Loucy (cell line): ENCODE results near the gene ANGPTL5.

Source experiments
- H2AFZ ChIP-seq: fragments of 200-600 bp; sonication (generic); 2 replicates; pipeline ENCODE4 v1.6.0; 2016; ENCODE audit warnings: antibody characterized with exemption, mild to moderate bottlenecking, low read length, moderate library complexity
- H3F3A ChIP-seq: fragments of 200-600 bp; 2 replicates; pipeline ENCODE4 v1.6.0; 2016; ENCODE audit warnings: antibody characterized with exemption, low read depth, mild to moderate bottlenecking
- H3K27me3 ChIP-seq: fragments of 200-600 bp; sonication (generic); 2 replicates; pipeline ENCODE4 v1.6.1; 2014; ENCODE audit warnings: low read length, mild to moderate bottlenecking; ENCODE audit not compliant: insufficient read depth, poor library complexity, severe bottlenecking
- H3K36me3 ChIP-seq: fragments of 200-600 bp; sonication (generic); 2 replicates; pipeline ENCODE4 v1.6.1; 2016; ENCODE audit warnings: low read length; ENCODE audit not compliant: insufficient read depth
- H3K4me1 ChIP-seq: fragments of 200-600 bp; sonication (generic); 2 replicates; pipeline ENCODE4 v1.5.1; 2014; ENCODE audit warnings: low read length, mild to moderate bottlenecking; ENCODE audit not compliant: insufficient read depth, poor library complexity, severe bottlenecking
- H3K4me2 ChIP-seq: fragments of 200-600 bp; sonication (generic); 2 replicates; pipeline ENCODE4 v1.6.0; 2014; ENCODE audit warnings: antibody characterized with exemption, low read length, low read depth, mild to moderate bottlenecking; ENCODE audit not compliant: poor library complexity, severe bottlenecking
- H3K4me3 ChIP-seq: fragments of 200-600 bp; sonication (generic); 2 replicates; pipeline ENCODE4 v1.5.1; 2014; ENCODE audit warnings: low read length, mild to moderate bottlenecking, mixed read lengths; ENCODE audit not compliant: poor library complexity, severe bottlenecking
- H3K79me2 ChIP-seq: fragments of 200-600 bp; sonication (generic); 2 replicates; pipeline ENCODE4 v1.6.1; 2014; ENCODE audit warnings: low read length; ENCODE audit not compliant: insufficient read depth
- H3K9ac ChIP-seq: fragments of 200-600 bp; sonication (generic); 2 replicates; pipeline ENCODE4 v1.6.0; 2014; ENCODE audit warnings: mild to moderate bottlenecking, low read depth, low read length, moderate library complexity; ENCODE audit not compliant: poor library complexity, severe bottlenecking
- H3K9me2 ChIP-seq: fragments of 200-600 bp; sonication (generic); replicated peaks from 2 replicates; pipeline ENCODE4 v1.6.1; 2016; ENCODE audit warnings: low read depth, low read length, mixed read lengths
- H3K9me3 ChIP-seq: fragments of 200-600 bp; sonication (generic); 2 replicates; pipeline ENCODE4 v1.6.1; 2014; ENCODE audit warnings: mild to moderate bottlenecking, antibody characterized with exemption, low read length, low read depth; ENCODE audit not compliant: insufficient read depth
- H4K20me1 ChIP-seq: fragments of 200-600 bp; sonication (generic); 2 replicates; pipeline ENCODE4 v1.6.0; 2014; ENCODE audit warnings: antibody characterized with exemption, low read length, mild to moderate bottlenecking; ENCODE audit not compliant: insufficient read depth, poor library complexity, severe bottlenecking
- EZH2phosphoT487 ChIP-seq: fragments of 200-600 bp; IDR thresholded peaks from 2 replicates; pipeline ENCODE4 v1.6.1; 2018; ENCODE audit warnings: antibody characterized with exemption, mild to moderate bottlenecking, moderate library complexity, borderline replicate concordance
- TF ChIP-seq, protein P1 (sequence below): fragments of 200-600 bp; sonication (generic); conservative IDR thresholded peaks from 2 replicates; pipeline ENCODE4 v1.5.1; 2014; ENCODE audit warnings: mild to moderate bottlenecking, antibody characterized with exemption, low read length

ANGPTL5 gene

DNA sequence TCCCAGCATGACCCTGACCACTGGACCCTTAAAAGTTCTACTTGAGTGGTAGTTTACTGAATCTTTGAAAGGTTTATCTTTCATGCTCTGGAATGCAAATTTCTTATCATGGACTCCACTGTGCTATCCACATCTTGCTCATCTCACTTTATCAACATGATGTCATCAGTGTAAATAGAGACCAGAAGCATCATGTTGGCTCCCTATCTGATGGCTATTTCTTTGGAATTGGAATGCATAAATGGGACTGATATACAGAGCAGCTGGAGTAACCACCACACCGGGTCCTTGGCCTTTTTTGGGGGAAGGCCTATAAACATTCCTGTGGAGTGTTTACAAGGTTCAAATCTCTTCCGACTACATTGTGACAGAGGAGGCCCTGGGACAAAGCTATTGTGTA is 75.6 kb downstream of the ANGPTL5 start:
- Histone ChIP-seq H3K9me2 (no peaks in the 10 kb centered on the region), H3K9me3 (no peaks in the 10 kb centered on the region), H3K79me2 (no peaks in the 10 kb centered on the region), H3K4me1 (no peaks in the 10 kb centered on the region), H2AFZ (no peak overlapping the region), H4K20me1 (no peaks in the 10 kb centered on the region), H3K36me3 (no peaks in the 10 kb centered on the region), H3K4me2 (no peak overlapping the region), H3K27me3 (no peaks in the 10 kb centered on the region), H3F3A (no peaks in the 10 kb centered on the region), H3K9ac (no peak overlapping the region), H3K4me3 (no peak overlapping the region)
- TF ChIP-seq EZH2phosphoT487, result no peak
- TF ChIP-seq, protein P1, sequence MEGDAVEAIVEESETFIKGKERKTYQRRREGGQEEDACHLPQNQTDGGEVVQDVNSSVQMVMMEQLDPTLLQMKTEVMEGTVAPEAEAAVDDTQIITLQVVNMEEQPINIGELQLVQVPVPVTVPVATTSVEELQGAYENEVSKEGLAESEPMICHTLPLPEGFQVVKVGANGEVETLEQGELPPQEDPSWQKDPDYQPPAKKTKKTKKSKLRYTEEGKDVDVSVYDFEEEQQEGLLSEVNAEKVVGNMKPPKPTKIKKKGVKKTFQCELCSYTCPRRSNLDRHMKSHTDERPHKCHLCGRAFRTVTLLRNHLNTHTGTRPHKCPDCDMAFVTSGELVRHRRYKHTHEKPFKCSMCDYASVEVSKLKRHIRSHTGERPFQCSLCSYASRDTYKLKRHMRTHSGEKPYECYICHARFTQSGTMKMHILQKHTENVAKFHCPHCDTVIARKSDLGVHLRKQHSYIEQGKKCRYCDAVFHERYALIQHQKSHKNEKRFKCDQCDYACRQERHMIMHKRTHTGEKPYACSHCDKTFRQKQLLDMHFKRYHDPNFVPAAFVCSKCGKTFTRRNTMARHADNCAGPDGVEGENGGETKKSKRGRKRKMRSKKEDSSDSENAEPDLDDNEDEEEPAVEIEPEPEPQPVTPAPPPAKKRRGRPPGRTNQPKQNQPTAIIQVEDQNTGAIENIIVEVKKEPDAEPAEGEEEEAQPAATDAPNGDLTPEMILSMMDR, result no peak
